H1 (cell line): ENCODE measurements around the gene RGR. TPM values are rescaled to one million over a fixed set of nuclear protein-coding genes. Genes with fewer than 3 reads are reported as not detected.

Source experiments
- CTCF ChIA-PET: fragments of 300-600 bp; sonication (Branson Sonifier 250); formaldehyde crosslinking; loops from one replicate; lab custom pipeline; 2021; ENCODE audit not compliant: partially characterized antibody; lab: Charles Lee
- POLR2A ChIA-PET: fragments of 300-600 bp; sonication (Branson Sonifier 250); formaldehyde crosslinking; loops from one replicate; lab custom pipeline; 2021; ENCODE audit warnings: inconsistent platforms; ENCODE audit not compliant: partially characterized antibody; lab: Charles Lee
- DNase-seq, 2 experiments: peaks; one replicate each; pipeline versions ENCODE4 v3.0.0 to v3.0.0-alpha.2; 2010 to 2022; ENCODE audit warnings: low spot score in 2 of 2, low read depth in 1 of 2, mixed read lengths in 1 of 2
- FAIRE-seq: peaks from 2 replicates; lab custom pipeline; 2011; peaks lifted over from hg19 to GRCh38; lab: Jason Lieb, UNC
- H2AFZ ChIP-seq: 2 replicates; pipeline ENCODE4 v1.8.1; 2012; ENCODE audit warnings: low read length, inconsistent platforms
- H2AK5ac ChIP-seq: 2 replicates; pipeline ENCODE4 v1.6.1; 2013; ENCODE audit warnings: low read depth, low read length
- H2BK120ac ChIP-seq: replicated peaks from 2 replicates; pipeline ENCODE3; 2013; ENCODE audit warnings: low read depth, low read length, inconsistent platforms
- H2BK12ac ChIP-seq: 2 replicates; pipeline ENCODE4 v1.6.1; 2013; ENCODE audit warnings: low read depth, low read length
- H2BK15ac ChIP-seq: 2 replicates; pipeline ENCODE4 v1.6.1; 2013; ENCODE audit warnings: low read length
- H2BK20ac ChIP-seq: 2 replicates; pipeline ENCODE4 v1.6.1; 2013; ENCODE audit warnings: low read length
- H2BK5ac ChIP-seq: 2 replicates; pipeline ENCODE4 v1.6.1; 2013; ENCODE audit warnings: low read depth, low read length
- H3K14ac ChIP-seq: 2 replicates; pipeline ENCODE4 v1.6.1; 2013; ENCODE audit warnings: inconsistent platforms; ENCODE audit not compliant: insufficient read length
- H3K18ac ChIP-seq: 2 replicates; pipeline ENCODE4 v1.6.1; 2013; ENCODE audit warnings: low read length; ENCODE audit errors: extremely low read depth
- H3K23ac ChIP-seq: 2 replicates; pipeline ENCODE4 v1.6.1; 2013; ENCODE audit warnings: inconsistent platforms; ENCODE audit not compliant: insufficient read length
- H3K23me2 ChIP-seq: 2 replicates; pipeline ENCODE4 v1.6.1; 2013; ENCODE audit warnings: low read depth, low read length
- H3K27ac ChIP-seq: 2 replicates; pipeline ENCODE4 v1.6.1; 2011; ENCODE audit warnings: low read depth, low read length, inconsistent platforms
- H3K27me3 ChIP-seq, 4 experiments: replicated peaks in 1 of 4; 1 replicate in 1 of 4; 2 replicates in 3 of 4; pipeline versions ENCODE4 v1.6.1 to v1.8.1; 2011 to 2013; ENCODE audit warnings: low read length in 3 of 4, mild to moderate bottlenecking in 3 of 4, inconsistent platforms in 2 of 4, mixed read lengths in 2 of 4, moderate library complexity in 1 of 4; ENCODE audit not compliant: control insufficient read depth in 3 of 4, insufficient read depth in 3 of 4; ENCODE audit errors: extremely low read depth in 1 of 4
- H3K36me3 ChIP-seq, 4 experiments: 2 replicates each; pipeline versions ENCODE4 v1.6.1 to v1.8.1; 2011 to 2013; ENCODE audit warnings: mild to moderate bottlenecking in 4 of 4, low read length in 3 of 4, moderate library complexity in 2 of 4, control low read depth in 1 of 4, inconsistent platforms in 1 of 4; ENCODE audit not compliant: insufficient read depth in 4 of 4, control insufficient read depth in 2 of 4
- H3K4ac ChIP-seq: replicated peaks from 2 replicates; pipeline ENCODE3; 2013; ENCODE audit warnings: low read length, low read depth, mixed read lengths, inconsistent platforms; ENCODE audit not compliant: insufficient read length
- H3K4me1 ChIP-seq, 4 experiments: replicated peaks in 1 of 4; 1 replicate in 1 of 4; 2 replicates in 3 of 4; pipeline versions ENCODE4 v1.6.1 to v1.8.1; 2011 to 2013; ENCODE audit warnings: low read length in 3 of 4, inconsistent platforms in 2 of 4, mixed read lengths in 1 of 4; ENCODE audit not compliant: insufficient read depth in 4 of 4, control insufficient read depth in 3 of 4
- H3K4me2 ChIP-seq, 2 experiments: 2 replicates each; pipeline versions ENCODE4 v1.6.1 to v1.8.1; 2011 to 2013; ENCODE audit warnings: low read depth in 2 of 2, low read length in 2 of 2, control low read depth in 1 of 2, inconsistent platforms in 1 of 2, mild to moderate bottlenecking in 1 of 2; ENCODE audit not compliant: insufficient read depth in 1 of 2
- H3K4me3 ChIP-seq, 4 experiments: fragments of 200-600, 300-600 bp in 1 of 4; sonication (generic), shearing (Covaris generic), sonication (Bioruptor Twin) in 1 of 4; 2 replicates each; pipeline versions ENCODE4 v1.5.1 to v1.8.1; 2011 to 2016; ENCODE audit warnings: low read length in 4 of 4, low read depth in 3 of 4, control low read depth in 2 of 4, inconsistent platforms in 2 of 4, mild to moderate bottlenecking in 2 of 4, mixed read lengths in 1 of 4, moderate library complexity in 1 of 4; ENCODE audit not compliant: insufficient read depth in 2 of 4; ENCODE audit errors: extremely low read depth in 1 of 4
- H3K56ac ChIP-seq: replicated peaks from 2 replicates; pipeline ENCODE3; 2013; ENCODE audit warnings: low read depth, mild to moderate bottlenecking, mixed read lengths, low read length, inconsistent platforms; ENCODE audit not compliant: insufficient read length
- H3K79me1 ChIP-seq: 2 replicates; pipeline ENCODE4 v1.6.1; 2013; ENCODE audit warnings: low read depth, low read length, control low read depth
- H3K79me2 ChIP-seq, 2 experiments: 2 replicates each; pipeline versions ENCODE4 v1.6.1 to v1.8.1; 2012 to 2013; ENCODE audit warnings: low read length in 2 of 2, mild to moderate bottlenecking in 2 of 2, inconsistent platforms in 1 of 2; ENCODE audit not compliant: insufficient read depth in 2 of 2, control insufficient read depth in 1 of 2
- H3K9ac ChIP-seq, 4 experiments: replicated peaks in 1 of 4; 1 replicate in 1 of 4; 2 replicates in 3 of 4; pipeline versions ENCODE4 v1.6.1 to v1.8.1; 2011 to 2013; ENCODE audit warnings: low read depth in 3 of 4, low read length in 3 of 4, control low read depth in 2 of 4, mild to moderate bottlenecking in 2 of 4, moderate library complexity in 2 of 4, inconsistent platforms in 1 of 4; ENCODE audit errors: extremely low read depth in 1 of 4
- H3K9me3 ChIP-seq, 2 experiments: 2 replicates each; pipeline versions ENCODE4 v1.6.1 to v1.8.1; 2012 to 2013; ENCODE audit warnings: mild to moderate bottlenecking in 2 of 2, moderate library complexity in 2 of 2, control low read depth in 1 of 2, inconsistent platforms in 1 of 2, low read depth in 1 of 2, low read length in 1 of 2, mixed read lengths in 1 of 2; ENCODE audit not compliant: insufficient read depth in 2 of 2
- H4K20me1 ChIP-seq, 2 experiments: replicated peaks in 1 of 2; 2 replicates each; pipeline versions ENCODE3 to v1.8.1; 2011 to 2013; ENCODE audit warnings: inconsistent platforms in 2 of 2, low read length in 2 of 2, mild to moderate bottlenecking in 1 of 2; ENCODE audit not compliant: insufficient read depth in 2 of 2, control insufficient read depth in 1 of 2
- H4K5ac ChIP-seq: 2 replicates; pipeline ENCODE4 v1.6.1; 2013; ENCODE audit warnings: low read length, low read depth, mixed read lengths, inconsistent platforms; ENCODE audit not compliant: insufficient read length
- H4K8ac ChIP-seq: 2 replicates; pipeline ENCODE4 v1.8.0; 2013; ENCODE audit warnings: mild to moderate bottlenecking, moderate library complexity, low read length, inconsistent platforms; ENCODE audit not compliant: insufficient read depth; ENCODE audit errors: extremely low read depth
- H4K91ac ChIP-seq: replicated peaks from 2 replicates; pipeline ENCODE3; 2013; ENCODE audit warnings: low read length, mixed read lengths, inconsistent platforms; ENCODE audit not compliant: insufficient read length
- CBX5 ChIP-seq: fragments of 300-800, 300-1000 bp; sonication (generic); IDR thresholded peaks from 2 replicates; pipeline ENCODE4 v1.7.1; 2016; ENCODE audit warnings: antibody characterized with exemption, low read length, low read depth
- CBX8 ChIP-seq: fragments of 300-800, 300-1000 bp; sonication (generic); IDR thresholded peaks from 2 replicates; pipeline ENCODE4 v1.7.1; 2016; ENCODE audit warnings: low read depth, low read length, borderline replicate concordance
- CEBPB ChIP-seq: IDR thresholded peaks from 2 replicates; pipeline ENCODE4 v1.6.1; 2012; ENCODE audit warnings: low read depth, low read length
- CTBP2 ChIP-seq: IDR thresholded peaks from 2 replicates; pipeline ENCODE4 v1.7.0; 2011; ENCODE audit warnings: borderline replicate concordance, mild to moderate bottlenecking, moderate library complexity, mixed read lengths, low read length; ENCODE audit not compliant: insufficient read depth, insufficient read length
- JUND ChIP-seq: IDR thresholded peaks from 2 replicates; pipeline ENCODE4 v1.6.1; 2011; ENCODE audit warnings: mild to moderate bottlenecking, improper control_type of control experiment, low read length
- PHF8 ChIP-seq: fragments of 200-600 bp; sonication (generic); conservative IDR thresholded peaks from 2 replicates; pipeline ENCODE4 v1.7.1; 2012; ENCODE audit warnings: low read depth, mild to moderate bottlenecking, inconsistent platforms, low read length, moderate library complexity
- RBBP5 ChIP-seq: IDR thresholded peaks from 2 replicates; pipeline ENCODE4 v1.7.1; 2012; ENCODE audit warnings: low read depth, mild to moderate bottlenecking, inconsistent platforms, low read length, moderate library complexity, borderline replicate concordance
- RXRA ChIP-seq: IDR thresholded peaks from 2 replicates; pipeline ENCODE4 v1.6.1; 2011; ENCODE audit warnings: low read depth, mild to moderate bottlenecking, low read length, moderate library complexity; ENCODE audit not compliant: insufficient read depth
- SIN3A ChIP-seq, 2 experiments: IDR thresholded peaks in 1 of 2; conservative IDR thresholded peaks in 1 of 2; 2 replicates each; pipeline ENCODE4 v1.6.1; 2011 to 2012; ENCODE audit warnings: low read length in 2 of 2, improper control_type of control experiment in 1 of 2, low read depth in 1 of 2, mild to moderate bottlenecking in 1 of 2
- SP1 ChIP-seq: IDR thresholded peaks from 2 replicates; pipeline ENCODE4 v1.6.1; 2011; ENCODE audit warnings: low read depth, low read length
- SP4 ChIP-seq: IDR thresholded peaks from 2 replicates; pipeline ENCODE4 v1.6.1; 2012; ENCODE audit warnings: low read length, inconsistent platforms
- ZNF274 ChIP-seq: IDR thresholded peaks from 2 replicates; pipeline ENCODE4 v1.7.0; 2012; ENCODE audit warnings: low read length, borderline replicate concordance; ENCODE audit errors: extremely low read depth
- WGBS, 2 experiments: shearing (Covaris generic) in 1 of 2; methylation state at CpG; one replicate each; pipeline versions ENCODE4 v1.1.6 to v1.1.7; 2013 to 2015; ENCODE audit warnings: low lambda C conversion rate in 2 of 2, mixed read lengths in 2 of 2, inconsistent platforms in 1 of 2, low coverage in 1 of 2, missing lambda C conversion rate in 1 of 2; ENCODE audit not compliant: insufficient replicate concordance in 2 of 2, insufficient coverage in 1 of 2, insufficient read length in 1 of 2; ENCODE audit errors: extremely low coverage in 1 of 2, missing lambda C conversion rate in 1 of 2; 5-methylcytosine and 5-hydroxymethylcytosine counted together
- polyA plus RNA-seq, 7 experiments: library from polyadenylated mRNA; depleted of rRNA in 3 of 7; stranded (reverse) in 5 of 7; unstranded in 2 of 7; fragments of >200 nt in 5 of 7; fragments of 200-250 nt in 2 of 7; gene quantifications; 1 replicate in 5 of 7; 2 replicates in 1 of 7; 4 replicates in 1 of 7; pipeline versions ENCODE4 v1.2.1 to v1.2.3, GENCODE V29; 2011 to 2013; ENCODE audit warnings: missing spikeins in 2 of 7, mixed read lengths in 2 of 7
- total RNA-seq: library from RNA; stranded (reverse); fragmentation: NEBNext Ultra II Directional; extraction: Animal tissue kit (Norgen Biotek cat#: 25700); gene quantifications from 2 replicates; pipeline ENCODE4 v1.2.1, GENCODE V29; 2021
- TF ChIP-seq, protein P1 (sequence below): IDR thresholded peaks from 2 replicates; pipeline ENCODE4 v1.6.1; 2012; ENCODE audit warnings: inconsistent platforms

RGR gene
- total and polyA plus RNA-seq, 2 of the 8 experiments (the other 6 are each of a cell fraction or from before 2014, with no cell fraction given): not detected

DNA sequence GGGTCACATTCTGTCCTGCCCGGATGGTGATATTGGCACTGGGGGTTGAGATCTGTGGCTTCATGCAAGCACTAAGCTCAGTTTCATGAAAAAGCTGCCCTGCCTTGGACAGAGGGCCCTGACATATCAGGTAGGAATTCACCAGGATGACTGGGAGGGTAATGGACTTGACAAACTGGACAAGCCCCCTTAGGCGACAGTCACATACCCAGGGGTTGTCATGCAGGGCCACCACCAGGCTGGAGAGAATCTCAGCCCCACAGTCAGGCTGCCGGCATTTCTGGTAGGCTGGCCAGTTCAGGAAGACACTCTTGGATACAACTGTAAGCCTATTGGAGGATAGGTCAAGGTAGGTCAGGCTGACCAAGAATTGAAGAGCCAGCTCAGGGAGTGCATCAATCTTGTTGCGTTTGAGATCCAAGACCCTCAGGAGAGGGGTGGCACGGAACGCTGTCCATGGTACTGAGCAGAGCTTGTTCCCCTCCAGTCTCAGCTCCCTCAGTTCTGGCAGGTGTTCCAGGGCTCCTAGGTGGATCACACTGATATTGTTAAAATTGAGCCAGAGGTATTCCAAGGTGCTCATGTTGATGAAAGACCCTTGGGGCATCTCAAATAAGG lies 20.3 kb upstream of the RGR start:
- Histone ChIP-seq H3K27ac (no peak overlapping the region), H4K20me1 (peaks cover 0 to 4% of the 10 kb centered on the region in 2 experiments), H2BK15ac (no peak overlapping the region), H2AK5ac (no peak overlapping the region), H3K36me3 (no peaks in the 10 kb centered on the region), H3K23me2 (no peaks in the 10 kb centered on the region), H3K4ac (no peak overlapping the region), H2BK5ac (no peak overlapping the region), H3K9ac (no peak overlapping the region), H3K79me2 (no peaks in the 10 kb centered on the region), H2BK120ac (no peak overlapping the region), H3K4me3 (no peak overlapping the region), H3K23ac (no peak overlapping the region), H3K27me3 (0 out of 7 replicates have a peak, but pooled peaks cover 0 to 2% (median 0%) of the 10 kb centered on the region in 4 experiments)
- CTCF ChIA-PET: interaction anchor here (0.8 to 6.0 kb wide), 11 partner anchors 8 to 313 kb away, joined by 3 to 59 read pairs (median 6); no protein-coding TSS in a partner anchor
- FAIRE-seq (no peak), DNase-seq (peak in 1 of 2 experiments; percentile 67)
- TF ChIP-seq ZNF274 (no peak), SP1 (no peak), RXRA (no peak), SP4 (no peak), JUND (no peak), RBBP5 (no peak), CBX8 (no peak), CEBPB (no peak), PHF8 (no peak), CTBP2 (no peak), CBX5 (no peak), SIN3A (conservative IDR thresholded peaks at IDR 0.05 in 1 of 2, IDR thresholded peaks at IDR 0.05 in 1 of 2; ENCODE audit: low read depth in 1 of 2, low read length in 2 of 2) (no peak)
- TF ChIP-seq, protein P1, sequence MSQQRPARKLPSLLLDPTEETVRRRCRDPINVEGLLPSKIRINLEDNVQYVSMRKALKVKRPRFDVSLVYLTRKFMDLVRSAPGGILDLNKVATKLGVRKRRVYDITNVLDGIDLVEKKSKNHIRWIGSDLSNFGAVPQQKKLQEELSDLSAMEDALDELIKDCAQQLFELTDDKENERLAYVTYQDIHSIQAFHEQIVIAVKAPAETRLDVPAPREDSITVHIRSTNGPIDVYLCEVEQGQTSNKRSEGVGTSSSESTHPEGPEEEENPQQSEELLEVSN: no peak
- TF ChIP-seq, all 59 proteins: peak for 0
- Histone ChIP-seq H4K91ac (no peak overlapping the region), H3K18ac (no peak overlapping the region), H3K9me3 (no peaks in the 10 kb centered on the region), H4K8ac (no peak overlapping the region), H3K4me2 (no peak overlapping the region), H2BK20ac (no peak overlapping the region), H3K4me1 (no peaks in the 10 kb centered on the region), H4K5ac (no peak overlapping the region), H2BK12ac (no peak overlapping the region), H3K14ac (no peak overlapping the region), H3K79me1 (no peaks in the 10 kb centered on the region), H3K56ac (no peak overlapping the region), H2AFZ (no peak overlapping the region)
- POLR2A ChIA-PET: no interaction called here
- 76% methylated on average over 6 of the region's 6 CpGs; no CpG with 5 or more reads in 1 of the 2 experiments for WGBS, 2 experiments
